HG03095 (cell line): ENCODE data around the gene TRAPPC3.

Experiments used
- ATAC-seq: cut with Tn5 transposase; IDR thresholded peaks from one replicate; pipeline ENCODE4 v1.9.1; 2021; ENCODE audit warnings: moderate library complexity; ENCODE audit not compliant: unreplicated experiment

The TRAPPC3 gene

DNA sequence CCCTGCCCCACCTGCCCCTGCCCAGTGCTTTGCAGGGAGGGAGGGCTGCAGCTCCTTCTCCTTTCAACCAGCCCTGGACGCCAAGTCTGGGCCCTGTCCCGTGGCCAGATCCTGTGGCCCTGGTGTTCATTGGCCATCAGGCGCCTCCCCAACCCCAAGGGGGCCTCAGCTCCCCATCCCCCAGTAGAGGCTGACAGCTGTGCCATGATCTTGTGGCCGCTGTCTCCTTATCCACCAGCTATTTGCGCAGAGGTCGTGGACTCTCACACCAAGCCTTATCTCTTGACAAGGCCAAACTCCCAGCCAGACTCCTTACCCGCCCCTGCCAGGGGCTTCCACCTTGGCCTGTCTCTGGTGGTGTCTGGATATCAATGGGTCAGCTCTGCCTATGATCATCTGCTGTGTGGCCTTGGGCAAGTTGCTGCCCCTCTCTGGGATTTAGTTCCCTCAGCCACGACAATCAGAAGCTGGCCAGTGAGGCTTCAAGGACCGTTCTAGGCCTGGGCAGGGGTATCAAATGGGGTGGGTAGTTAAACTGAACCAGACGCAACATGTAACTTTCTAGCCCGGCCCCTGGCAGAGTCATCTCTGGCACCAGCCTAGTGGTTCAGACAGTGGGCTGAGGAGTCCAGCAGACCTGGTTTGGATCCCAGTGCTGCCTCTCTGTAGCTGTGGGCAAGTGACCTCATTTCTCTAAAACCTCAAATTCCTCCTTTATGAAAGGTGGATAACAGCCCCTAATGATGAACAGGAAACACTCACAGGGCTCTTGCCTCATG is 21.0 kb downstream of the TRAPPC3 start:
- no peak for ATAC-seq

DNA sequence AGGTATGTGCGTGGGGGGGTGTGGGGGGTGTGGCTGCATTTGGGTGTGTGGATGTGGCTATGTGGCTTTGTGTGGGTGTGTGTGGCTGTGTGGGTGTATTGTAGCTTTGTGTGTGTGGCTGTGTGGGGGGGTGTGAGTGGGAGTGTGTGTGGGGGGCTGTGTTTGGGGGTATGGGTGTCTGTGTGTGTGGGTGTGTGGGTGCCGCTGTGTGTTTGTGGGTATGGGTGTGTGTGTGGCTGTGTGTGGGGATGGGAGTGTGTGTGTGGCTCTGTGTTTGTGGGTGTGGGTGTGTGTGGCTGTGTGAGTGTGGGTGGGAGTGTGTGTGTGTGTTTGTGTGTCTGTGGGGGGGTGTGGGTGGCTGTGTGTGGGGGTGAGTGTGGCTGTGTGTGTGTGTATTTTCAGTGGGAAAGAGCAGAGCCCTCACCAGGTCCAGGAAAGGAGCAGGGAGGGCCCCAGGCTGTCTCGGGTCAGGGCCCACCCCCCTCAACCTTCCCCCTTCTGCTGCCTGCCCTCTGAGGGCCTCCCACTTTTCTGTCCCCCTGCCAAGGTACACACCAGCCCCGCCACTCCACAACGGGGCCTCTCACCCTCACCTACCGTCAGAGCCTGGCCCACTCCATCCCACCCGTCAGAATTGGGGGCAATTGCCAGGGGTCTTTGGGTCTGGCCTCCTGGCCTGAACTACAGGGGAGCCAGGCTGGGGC is 22.3 kb downstream of the TRAPPC3 start:
- ATAC-seq, result no peak

DNA sequence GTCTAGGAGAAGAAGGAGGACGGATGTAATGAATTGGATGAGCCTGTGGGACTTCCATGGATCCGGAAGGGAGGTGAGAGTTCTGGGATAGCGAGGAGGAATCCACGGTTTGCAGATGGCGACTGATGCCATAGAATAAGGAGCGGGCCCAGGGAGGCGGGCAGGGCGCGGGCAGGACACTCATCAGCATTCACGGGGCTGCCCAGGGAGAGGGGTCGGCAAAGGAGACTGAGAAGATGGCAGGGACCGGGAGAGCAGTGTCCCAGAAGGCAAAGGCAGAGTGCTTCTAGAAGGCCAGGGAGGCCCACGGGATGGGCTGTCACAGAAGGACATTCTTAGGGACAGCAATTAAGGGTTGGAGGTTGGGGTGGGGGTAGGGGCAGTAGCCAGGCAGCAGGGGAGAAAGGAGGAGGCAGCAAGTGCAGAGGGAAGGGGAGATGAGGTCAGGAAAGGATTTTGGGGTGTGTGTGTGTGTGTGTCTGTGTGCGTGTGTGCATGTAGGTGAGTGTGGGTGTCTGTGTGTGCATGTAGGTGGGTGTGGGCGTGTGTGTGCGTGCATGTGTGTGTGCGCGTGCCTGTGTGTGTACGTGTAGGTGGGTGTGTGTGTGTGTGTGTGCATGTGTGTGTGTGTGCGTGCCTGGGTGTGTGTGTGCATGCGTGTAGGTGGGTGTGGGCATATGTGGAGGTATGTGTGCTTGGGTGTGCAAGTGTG is 23.1 kb downstream of the TRAPPC3 start:
- no peak for ATAC-seq

DNA sequence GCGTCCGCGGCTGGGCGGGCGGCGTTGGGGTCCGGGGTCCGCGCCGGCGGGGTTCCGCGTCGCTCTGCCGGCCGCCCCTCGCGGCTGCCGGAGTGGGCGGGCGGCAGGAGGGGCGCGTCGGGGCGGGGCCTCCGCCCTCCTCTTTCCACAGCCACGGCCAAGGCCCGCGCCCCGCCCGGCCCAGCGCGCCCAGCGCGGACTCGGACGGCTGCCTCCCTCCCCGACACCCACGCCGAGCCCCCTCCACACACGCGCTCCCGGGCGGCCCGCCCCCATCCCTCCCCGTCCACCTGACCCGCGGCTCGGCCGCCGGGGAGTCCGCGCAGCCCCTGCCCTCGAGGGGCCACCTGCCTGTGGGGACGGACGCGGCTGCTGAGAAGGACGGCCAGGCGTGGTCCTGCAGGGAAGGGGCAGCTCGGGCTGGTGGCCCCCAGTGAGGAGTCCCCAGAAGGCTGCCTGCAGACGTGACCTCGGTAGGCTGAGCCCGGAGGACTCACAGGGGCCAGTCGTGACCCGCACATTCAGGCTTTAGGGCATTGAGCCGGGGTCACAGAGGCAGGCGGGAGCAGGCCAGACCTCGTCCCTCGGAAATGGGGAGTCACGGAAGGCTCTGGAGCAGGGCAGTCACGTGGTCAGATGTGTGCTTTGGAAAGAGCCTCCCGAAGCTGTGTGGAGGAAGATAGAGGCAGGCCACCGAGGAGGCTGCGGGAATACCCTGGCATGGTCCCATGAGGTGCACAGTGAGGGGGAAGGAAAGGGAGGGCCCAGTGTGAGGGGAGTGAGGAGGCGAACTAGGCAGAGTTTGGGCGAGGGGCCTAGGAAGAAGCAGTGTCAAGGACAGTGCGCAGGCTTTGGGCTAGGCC is 23.9 kb downstream of the TRAPPC3 start, which contains the start of gene COL8A2:
TSS of gene COL8A2 (minus strand) at position 94 of the 863 bp plus-strand sequence. CDS start 24,980 bp downstream, outside the sequence.
- ATAC-seq, result no peak

DNA sequence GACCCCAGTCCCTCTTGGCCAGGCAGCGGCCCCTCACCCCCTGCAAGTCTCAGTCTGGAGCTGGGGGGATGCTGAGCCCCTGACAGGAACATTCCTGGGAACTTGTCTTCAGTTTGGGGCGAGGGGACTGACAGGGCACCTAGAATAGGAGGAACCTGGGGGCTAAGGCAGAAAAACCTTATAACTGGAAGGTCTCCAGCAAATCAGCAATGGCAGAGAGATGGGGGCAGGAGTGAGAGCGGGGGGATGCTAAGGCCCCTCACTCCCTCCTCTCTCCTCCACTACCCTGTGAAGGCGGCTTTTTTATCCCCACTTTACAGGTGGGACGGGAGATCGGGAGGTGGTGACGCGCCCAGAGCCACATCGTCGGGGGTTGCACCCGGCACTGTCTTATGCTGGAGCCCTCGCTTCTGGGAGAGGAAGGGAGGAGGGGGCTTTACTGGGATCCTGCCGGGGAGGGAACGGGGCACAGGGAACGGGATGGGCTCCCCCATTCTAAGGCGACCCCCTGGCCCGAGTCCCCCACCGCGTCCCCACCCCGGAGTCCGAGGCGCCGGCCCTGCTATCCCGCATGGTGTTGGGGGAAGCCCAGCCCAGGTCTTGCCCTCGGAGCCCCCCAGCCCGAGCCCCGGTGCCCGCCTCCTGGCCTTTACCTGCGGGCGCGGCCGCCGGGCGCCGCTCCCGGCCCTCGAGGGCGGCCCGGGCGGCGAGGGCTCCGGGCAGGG is 24.7 kb downstream of the TRAPPC3 start:
- no peak for ATAC-seq

DNA sequence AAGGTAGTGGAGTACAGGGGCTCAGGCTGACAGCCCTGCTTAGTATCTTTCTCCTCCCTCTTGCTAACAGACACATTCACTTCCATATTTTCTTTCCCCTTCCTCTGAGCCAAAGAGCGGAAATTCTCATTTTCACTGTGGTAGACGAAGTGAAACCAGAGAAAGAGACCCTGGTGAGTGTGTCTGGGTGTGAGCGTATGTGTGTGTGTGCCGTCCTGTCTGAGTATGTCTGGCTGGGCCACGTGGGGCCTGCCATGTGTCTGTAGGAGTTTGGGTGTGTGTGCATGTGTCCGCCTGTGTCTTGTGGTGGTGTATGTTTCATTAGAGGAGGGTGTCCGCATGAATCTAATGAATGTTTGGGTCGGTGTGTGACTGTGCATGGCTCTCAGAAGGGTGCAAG is 25.9 kb downstream of the TRAPPC3 start:
- ATAC-seq, result no peak

DNA sequence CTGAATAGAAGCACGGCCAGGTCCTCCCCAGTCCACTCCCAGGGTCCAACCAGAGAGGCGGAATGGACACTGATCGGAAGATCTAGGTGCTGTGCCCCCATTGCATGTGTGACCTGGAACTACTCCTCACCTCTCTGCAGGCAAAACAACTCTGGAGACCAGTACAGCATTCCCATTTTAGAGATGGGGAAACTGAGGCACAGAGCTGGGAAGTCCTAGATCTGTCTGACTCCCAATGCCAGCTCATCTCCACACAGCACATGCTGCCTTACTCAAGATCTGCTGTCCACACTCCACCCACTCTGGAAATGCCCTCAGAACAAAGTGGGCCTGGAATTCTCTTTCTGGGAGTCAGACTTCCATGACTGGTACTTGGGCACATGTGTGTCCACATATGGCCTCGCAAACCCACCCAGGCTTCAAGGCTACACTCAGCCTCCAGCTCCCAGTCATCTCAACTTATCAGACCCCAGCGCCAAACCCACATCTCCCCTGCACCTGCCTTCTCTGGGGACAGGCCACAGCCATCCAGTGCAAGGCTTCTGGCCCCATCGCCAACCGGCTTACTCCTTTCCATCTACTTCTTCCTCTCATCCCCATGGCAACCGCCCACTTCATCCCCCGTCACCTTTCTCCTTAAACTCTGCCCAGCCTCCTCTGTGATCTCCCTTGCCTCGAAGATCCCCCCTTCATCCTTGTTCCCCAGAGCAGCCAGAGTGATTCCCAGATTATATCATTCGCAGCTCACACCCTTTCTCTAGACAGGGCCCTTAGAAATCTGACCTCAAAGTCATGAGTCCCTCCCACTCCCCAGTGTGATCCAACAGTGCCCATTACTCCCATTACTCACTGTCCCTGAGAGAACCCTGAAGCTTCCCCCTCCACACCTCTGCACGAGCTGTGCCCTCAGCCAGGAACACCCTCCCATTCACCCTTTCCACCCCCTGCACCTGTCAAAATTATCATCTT is 26.9 kb downstream of the TRAPPC3 start:
- ATAC-seq, result no peak

DNA sequence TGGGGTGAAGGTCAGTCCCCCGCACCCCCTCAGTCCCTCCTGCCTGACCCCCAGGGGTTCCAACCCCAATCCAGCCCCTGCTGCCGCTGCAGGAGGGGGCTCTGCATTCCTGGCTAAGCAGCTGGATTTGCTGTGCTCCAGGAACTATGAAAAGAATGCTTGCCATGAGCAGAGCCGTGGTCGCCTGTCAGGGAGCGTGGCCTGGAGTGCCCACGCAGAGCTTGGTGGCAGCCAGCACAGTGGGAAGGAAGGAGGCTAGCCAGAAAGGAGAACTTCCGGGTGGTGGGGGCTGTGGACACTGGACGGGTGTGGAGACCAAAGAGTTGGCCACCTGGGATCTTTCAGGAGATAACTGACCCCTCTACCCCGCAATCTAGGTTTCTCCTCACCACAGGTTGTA is 29.8 kb downstream of the TRAPPC3 start:
- ATAC-seq, result no peak

DNA sequence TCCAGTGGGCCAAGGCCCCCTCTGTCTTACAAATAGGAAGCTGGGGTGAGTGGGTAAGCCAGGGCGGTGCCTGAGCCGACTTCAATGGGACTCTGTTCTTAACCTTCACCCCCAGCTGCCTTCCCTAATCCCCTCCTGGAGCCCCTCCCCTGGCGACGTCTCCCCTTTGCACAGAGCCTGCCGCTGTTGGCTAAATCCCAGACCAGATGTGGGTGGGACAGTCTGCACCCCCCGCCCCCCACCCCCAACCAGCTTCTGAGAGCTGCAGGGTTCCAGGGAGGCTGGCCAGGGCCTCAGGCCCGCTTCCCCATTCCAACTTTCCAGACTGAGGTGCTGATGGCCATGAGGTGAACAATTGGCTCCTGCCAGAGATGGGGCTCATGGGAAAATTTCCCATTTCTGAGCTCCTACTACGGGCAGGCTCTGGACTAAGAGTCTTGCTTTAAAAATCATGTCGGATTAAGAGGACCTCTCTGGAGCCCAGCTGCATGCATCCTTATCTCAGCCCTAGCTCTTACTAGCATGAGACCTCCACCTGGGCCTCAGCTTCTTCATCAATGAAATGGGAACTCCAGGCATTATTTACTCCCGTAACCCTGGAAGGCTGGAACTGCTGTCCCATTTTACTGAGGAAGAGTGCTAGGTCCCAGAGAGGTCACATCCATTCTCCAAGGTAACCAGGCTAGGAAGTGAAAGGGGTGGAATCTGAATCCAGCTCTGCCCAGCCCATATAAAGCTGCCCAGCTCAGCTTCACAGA is 30.7 kb downstream of the TRAPPC3 start:
- no peak for ATAC-seq

DNA sequence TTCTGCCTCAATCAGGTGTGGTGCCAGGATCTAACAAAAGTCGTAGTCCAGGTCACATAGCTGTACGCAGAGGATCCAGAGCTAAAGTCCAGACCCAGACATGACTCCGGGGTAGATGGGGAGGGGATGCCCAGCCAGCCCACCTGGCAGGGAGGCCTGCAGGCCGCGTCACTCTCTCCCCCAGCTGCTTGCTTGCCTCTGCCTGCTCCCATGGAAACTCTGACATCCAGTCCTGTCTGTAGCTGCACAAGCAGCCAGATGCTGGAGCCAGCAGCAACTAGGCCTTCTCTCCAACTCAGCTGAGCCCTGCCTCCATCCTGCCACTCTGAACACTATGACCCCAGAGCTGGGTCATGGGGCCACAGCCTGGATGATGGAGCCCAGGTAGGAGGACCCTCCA is 32.4 kb downstream of the TRAPPC3 start:
- no peak for ATAC-seq

DNA sequence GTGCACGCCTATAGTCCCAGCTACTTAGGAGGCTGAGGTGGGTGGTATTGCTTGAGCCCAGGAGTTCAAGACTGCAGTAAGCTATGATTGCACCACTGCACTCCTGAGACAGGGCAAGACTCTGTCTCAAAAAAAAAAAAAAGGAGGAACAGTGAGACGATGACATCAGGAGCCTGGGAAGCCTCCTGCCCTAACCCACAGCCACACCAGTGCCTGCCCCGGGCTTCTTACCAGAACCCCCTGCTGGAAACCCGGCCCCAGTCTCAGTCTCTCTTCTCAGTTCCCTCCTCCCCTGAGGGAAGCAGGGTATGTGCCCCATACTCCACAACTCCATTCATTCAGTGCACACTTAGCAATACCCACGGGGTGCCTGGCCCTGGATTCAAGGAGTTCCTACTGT is 33.4 kb downstream of the TRAPPC3 start:
- no peak for ATAC-seq

DNA sequence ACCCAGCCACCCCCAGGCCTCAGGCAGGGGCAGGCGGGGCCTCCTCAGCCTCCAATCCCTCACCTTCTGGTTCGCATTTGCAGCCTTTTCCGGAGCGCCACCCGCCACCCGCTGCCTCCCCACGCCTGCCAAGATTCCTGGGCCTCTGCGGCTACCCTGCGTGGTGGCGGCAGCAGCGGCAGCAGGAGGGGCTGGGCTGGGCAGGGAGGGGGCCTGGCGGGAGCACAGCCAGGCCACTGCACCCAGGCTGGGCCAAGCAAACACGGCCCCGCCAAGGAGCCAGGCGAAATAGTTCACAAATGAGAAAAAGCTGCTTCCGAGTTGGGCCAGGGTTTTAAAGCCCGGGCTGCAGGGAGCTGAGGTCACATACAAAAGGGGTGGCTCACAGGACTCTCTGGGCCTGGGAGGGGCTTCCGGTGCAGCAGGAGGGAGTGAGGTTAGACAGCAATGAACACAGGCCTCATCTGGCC is 34.1 kb downstream of the TRAPPC3 start:
- no peak for ATAC-seq

DNA sequence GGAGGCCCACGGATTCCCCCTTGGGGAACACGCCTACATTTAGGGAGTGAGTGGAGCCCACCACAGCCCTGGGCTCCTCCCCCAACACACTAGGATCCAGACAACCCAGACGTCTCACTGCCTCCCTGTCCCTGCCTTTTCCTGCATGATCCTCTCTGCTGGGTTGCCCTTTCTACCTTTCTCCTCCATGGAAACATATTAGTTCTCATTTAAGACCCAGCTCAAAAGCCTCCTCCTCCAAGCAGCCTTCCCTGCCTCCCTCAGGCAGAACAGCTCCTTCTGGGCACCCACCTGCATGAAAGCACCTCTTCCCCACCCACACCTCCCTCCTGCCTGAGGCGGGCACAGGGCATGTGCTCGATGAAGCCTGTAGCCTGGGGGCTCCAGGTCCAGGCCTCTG is 34.9 kb downstream of the TRAPPC3 start:
- no peak for ATAC-seq

DNA sequence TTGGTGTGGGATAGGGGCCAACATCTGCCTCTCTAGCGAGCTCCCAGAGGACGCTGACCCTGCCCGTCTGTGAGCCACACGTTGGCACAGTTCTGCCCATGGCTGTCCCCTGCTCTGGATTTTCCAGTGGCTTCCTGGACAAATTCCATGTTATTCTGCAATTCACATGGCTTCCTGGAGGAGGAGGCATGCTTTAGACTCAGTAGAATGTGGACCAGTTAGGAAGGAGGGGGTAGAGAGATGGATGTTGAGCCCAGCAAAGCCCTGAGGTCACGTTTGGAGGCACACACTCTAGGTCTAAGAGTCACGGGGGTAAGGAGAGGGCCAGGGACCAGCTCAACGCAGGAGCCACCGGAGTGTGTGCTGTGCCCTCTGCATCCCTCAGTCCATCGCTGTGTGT is 36.5 kb downstream of the TRAPPC3 start:
- ATAC-seq, result no peak

DNA sequence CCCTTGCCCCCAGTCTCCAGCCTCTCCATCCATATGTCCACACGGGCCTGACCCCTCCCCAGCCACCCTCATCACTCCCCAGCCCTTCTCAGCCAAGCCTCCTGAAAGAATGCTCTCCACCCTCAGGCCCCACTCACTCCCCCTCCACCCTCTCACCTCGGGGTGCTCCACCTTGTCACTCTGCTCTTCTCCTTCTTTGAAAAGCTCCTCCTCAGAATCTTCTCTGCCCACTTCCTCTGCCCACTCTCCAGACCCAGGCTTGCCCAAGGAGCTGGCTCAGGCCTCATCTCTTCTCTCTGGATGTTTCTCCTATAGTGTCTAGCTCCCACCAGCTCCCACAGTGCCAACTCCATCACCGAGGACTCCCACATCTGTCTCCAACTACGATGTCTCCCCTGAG is 38.1 kb downstream of the TRAPPC3 start:
- ATAC-seq, result no peak

DNA sequence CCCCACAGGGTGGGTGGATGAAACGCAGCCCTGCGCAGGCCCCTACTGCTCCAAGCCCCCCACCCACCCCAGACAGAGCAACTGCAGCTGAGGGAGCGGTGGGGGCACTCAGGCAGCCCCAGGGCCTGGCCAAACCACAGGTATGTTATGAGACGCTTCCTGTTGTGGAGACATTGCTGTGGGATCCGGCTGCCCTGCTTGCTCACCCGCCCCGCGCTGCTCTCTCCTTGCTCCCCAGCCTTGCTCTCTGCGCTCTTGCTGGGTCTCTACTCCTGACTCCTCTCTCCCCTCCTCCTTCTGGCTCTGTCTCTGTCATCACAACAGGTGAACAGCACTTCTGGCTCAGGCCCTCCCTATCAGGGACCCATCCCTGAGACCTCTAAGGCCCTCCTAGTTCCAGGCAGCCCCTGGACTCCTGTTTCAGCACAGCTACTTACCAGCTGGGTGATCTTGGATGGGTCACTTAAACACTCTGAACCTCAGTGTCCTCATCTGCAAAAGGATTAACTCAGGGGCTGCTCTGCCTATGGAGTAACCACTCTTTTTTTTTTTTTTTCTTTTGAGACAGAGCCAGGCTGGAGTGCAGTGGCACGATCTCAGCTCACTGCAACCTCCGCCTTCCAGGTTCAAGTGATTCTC is 40.1 kb downstream of the TRAPPC3 start:
- ATAC-seq, result no peak

DNA sequence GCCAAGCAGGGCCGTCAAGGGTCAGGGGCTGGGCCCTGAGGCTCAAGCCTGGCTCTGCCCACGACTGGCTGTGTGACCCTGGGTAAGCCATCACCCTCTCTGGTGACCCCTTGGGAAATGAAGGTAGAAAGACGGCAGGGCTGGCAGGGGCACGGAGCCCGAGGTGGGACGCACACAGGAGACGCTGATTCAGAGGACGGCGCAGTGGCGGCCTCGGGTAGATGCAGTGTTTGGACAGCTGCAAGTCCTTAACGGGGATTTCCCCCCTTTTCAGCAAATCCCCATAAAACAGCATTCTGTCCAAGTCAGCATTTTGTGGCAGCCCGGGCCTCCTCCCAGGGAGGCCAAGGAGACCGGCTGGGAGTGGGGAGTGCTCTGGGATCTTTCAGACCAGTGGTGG is 41.0 kb downstream of the TRAPPC3 start:
- ATAC-seq, result no peak

DNA sequence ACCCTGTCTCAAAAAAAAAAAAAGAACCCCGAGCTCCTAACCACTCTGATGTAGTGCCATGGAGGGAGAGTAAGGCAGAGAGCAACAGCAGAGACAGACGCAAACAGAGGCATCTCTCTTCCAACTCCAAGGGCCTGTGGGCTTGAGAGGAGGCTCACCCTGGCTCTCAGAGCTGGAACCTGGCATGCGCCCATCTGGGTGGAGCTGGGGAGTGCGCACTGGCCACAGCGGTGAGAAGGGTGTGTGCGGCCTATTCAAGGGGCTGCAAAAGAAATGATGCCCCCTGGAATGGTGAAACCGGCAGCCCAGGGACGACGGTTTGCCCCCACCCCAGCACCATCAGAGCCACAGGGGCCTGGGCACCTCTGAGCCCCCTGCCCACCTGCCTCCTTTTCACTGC is 41.9 kb downstream of the TRAPPC3 start:
- no peak for ATAC-seq
